ENCODE results near the gene PRKAG2.

PRKAG2 gene

DNA sequence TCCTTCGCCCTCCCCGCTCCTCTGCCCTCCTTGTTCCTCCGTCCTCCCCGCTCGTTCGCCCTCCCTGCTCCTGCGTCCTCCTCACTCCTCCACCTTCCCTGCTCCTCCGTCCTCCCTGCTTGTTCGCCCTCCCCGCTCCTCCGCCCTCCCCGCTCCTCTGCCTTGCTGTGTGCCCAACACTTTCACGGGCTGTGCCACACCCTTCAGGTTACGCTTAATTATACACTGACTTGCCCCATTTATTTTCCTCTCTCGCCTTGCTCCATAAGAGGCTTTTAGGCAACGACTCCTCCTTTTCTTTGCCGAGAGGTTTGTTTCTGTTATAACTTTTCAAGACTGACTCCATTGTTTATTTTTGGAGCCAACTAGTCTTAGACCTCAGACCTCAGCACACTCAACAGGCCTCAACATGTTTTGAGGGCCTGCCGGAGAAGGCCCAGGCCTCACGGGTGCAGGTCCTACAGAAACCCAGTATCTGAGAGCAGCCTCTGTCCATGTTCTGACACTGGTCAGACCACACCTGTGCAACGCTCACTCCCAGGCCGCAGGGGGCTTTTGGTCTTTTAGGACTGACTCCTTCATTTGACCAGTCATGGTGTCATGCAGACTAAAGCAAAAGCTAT, 18.2 kb upstream of the PRKAG2 start:
- Histone ChIP-seq H3K9ac (ENCODE audit: low read length) (no peak overlapping the region), H2AFZ (ENCODE audit: low read depth, low read length) (no peak overlapping the region), H3K27me3 (ENCODE audit: low read depth, low read length) (peaks cover 28% of the 10 kb centered on the region), H3K9me3 (ENCODE audit: insufficient read depth, low read length) (no peaks in the 10 kb centered on the region), H4K20me1 (ENCODE audit: insufficient read depth, low read length) (no peaks in the 10 kb centered on the region), H3K79me2 (ENCODE audit: low read length) (no peaks in the 10 kb centered on the region), H3K27ac (ENCODE audit: low read length) (no peak overlapping the region), H3K4me2 (ENCODE audit: low read length) (no peak overlapping the region), H3K4me1 (ENCODE audit: low read length) (no peaks in the 10 kb centered on the region), H3K36me3 (replicated peaks; ENCODE audit: low read depth, low read length) (no peaks in the 10 kb centered on the region), H3K4me3 (ENCODE audit: low read length) (no peak overlapping the region)
- TF ChIP-seq EZH2phosphoT487 (IDR thresholded peaks at IDR 0.05; ENCODE audit: low read depth), result no peak
- TF ChIP-seq CTCF (IDR thresholded peaks at IDR 0.05; ENCODE audit: low read depth, low read length), result no peak

GRCh38 chr7:151894111-151895007, 17.4 kb upstream of the PRKAG2 start:
- no peak overlapping the region for H3K4me3 ChIP-seq (ENCODE audit: low read length)
- H3K4me1 ChIP-seq (ENCODE audit: low read length), result no peaks in the 10 kb centered on the region
- H3K4me2 ChIP-seq (ENCODE audit: low read length), result no peak overlapping the region
- no peaks in the 10 kb centered on the region for H3K9me3 ChIP-seq (ENCODE audit: insufficient read depth, low read length)
- no peak overlapping the region for H3K9ac ChIP-seq (ENCODE audit: low read length)
- H3K27ac ChIP-seq (ENCODE audit: low read length), result no peak overlapping the region
- no peak overlapping the region for H2AFZ ChIP-seq (ENCODE audit: low read depth, low read length)
- H3K79me2 ChIP-seq (ENCODE audit: low read length), result no peaks in the 10 kb centered on the region
- no peak for TF ChIP-seq CTCF (IDR thresholded peaks at IDR 0.05; ENCODE audit: low read depth, low read length)
- no peaks in the 10 kb centered on the region for H3K36me3 ChIP-seq (replicated peaks; ENCODE audit: low read depth, low read length)
- H3K27me3 ChIP-seq (ENCODE audit: low read depth, low read length), result peaks cover 36% of the 10 kb centered on the region
- no peaks in the 10 kb centered on the region for H4K20me1 ChIP-seq (ENCODE audit: insufficient read depth, low read length)

DNA sequence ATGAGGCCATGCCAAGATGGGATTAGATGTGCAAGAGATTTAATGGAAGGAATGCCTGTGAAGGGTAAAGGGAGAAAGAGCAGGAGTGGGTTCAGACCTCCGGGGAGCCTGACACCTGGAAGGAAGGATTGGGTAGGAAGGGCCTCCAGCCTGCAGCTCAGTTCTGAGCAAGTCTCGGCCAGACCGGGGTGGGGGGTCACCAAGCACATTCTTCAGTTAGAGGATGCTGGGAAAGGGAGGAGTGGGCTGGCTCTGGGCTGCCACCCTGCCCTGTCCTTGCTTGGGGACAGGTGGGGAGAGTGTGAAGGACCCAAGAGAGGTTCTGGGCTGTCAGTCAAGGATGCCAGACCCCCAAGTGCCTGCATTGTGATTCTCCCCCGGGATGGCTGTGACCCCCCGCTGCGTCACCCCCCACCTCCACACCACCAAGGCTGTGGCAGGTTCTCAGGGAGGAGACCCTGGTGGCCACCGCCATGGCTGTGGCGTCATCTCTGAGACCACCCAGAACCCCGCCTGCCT, 16.5 kb upstream of the PRKAG2 start:
- TF ChIP-seq EZH2phosphoT487 (IDR thresholded peaks at IDR 0.05; ENCODE audit: low read depth), result no peak
- no peak for TF ChIP-seq CTCF (IDR thresholded peaks at IDR 0.05; ENCODE audit: low read depth, low read length)
- H3K9ac ChIP-seq (ENCODE audit: low read length), result no peak overlapping the region
- peaks cover 36% of the 10 kb centered on the region for H3K27me3 ChIP-seq (ENCODE audit: low read depth, low read length)
- H4K20me1 ChIP-seq (ENCODE audit: insufficient read depth, low read length), result no peaks in the 10 kb centered on the region
- H2AFZ ChIP-seq (ENCODE audit: low read depth, low read length), result no peak overlapping the region
- H3K79me2 ChIP-seq (ENCODE audit: low read length), result no peaks in the 10 kb centered on the region
- no peaks in the 10 kb centered on the region for H3K9me3 ChIP-seq (ENCODE audit: insufficient read depth, low read length)
- H3K4me2 ChIP-seq (ENCODE audit: low read length), result no peak overlapping the region
- no peak overlapping the region for H3K27ac ChIP-seq (ENCODE audit: low read length)
- H3K4me3 ChIP-seq (ENCODE audit: low read length), result no peak overlapping the region
- no peaks in the 10 kb centered on the region for H3K4me1 ChIP-seq (ENCODE audit: low read length)
- H3K36me3 ChIP-seq (replicated peaks; ENCODE audit: low read depth, low read length), result no peaks in the 10 kb centered on the region

- peaks cover 40% of the 10 kb centered on the region for H3K27me3 ChIP-seq (ENCODE audit: low read depth, low read length)
- TF ChIP-seq CTCF (IDR thresholded peaks at IDR 0.05; ENCODE audit: low read depth, low read length) (no peak), EZH2phosphoT487 (IDR thresholded peaks at IDR 0.05; ENCODE audit: low read depth) (no peak)
Measured at GRCh38 chr7:151891753-151892152, 14.8 kb upstream of the PRKAG2 start.

More at GRCh38 chr7:151891753-151892152, 14.8 kb upstream of the PRKAG2 start:
- H4K20me1 ChIP-seq (ENCODE audit: insufficient read depth, low read length), result no peaks in the 10 kb centered on the region
- no peak overlapping the region for H3K4me3 ChIP-seq (ENCODE audit: low read length)
- H3K9ac ChIP-seq (ENCODE audit: low read length), result no peak overlapping the region
- no peaks in the 10 kb centered on the region for H3K4me1 ChIP-seq (ENCODE audit: low read length)
- no peak overlapping the region for H3K4me2 ChIP-seq (ENCODE audit: low read length)
- H3K9me3 ChIP-seq (ENCODE audit: insufficient read depth, low read length), result no peaks in the 10 kb centered on the region
- no peak overlapping the region for H3K27ac ChIP-seq (ENCODE audit: low read length)
- H3K36me3 ChIP-seq (replicated peaks; ENCODE audit: low read depth, low read length), result no peaks in the 10 kb centered on the region
- H2AFZ ChIP-seq (ENCODE audit: low read depth, low read length), result no peak overlapping the region
- H3K79me2 ChIP-seq (ENCODE audit: low read length), result no peaks in the 10 kb centered on the region
